SU-DHL-6 (cell line): ENCODE results near the gene ARSK.

ENCODE experiments used
- CTCF ChIP-seq: fragments of 200-600 bp; sonication (generic); IDR thresholded peaks from one replicate; pipeline ENCODE4 v1.5.1; 2017; ENCODE audit warnings: antibody characterized with exemption, mild to moderate bottlenecking, low read length, moderate library complexity; ENCODE audit not compliant: insufficient read depth, poor library complexity, severe bottlenecking
- EZH2phosphoT487 ChIP-seq: fragments of 200-600 bp; sonication (generic), shearing (Covaris generic); conservative IDR thresholded peaks from 2 replicates; pipeline ENCODE4 v1.6.1; 2018; ENCODE audit warnings: mild to moderate bottlenecking, antibody characterized with exemption, low read length, moderate library complexity, mixed read lengths

DNA sequence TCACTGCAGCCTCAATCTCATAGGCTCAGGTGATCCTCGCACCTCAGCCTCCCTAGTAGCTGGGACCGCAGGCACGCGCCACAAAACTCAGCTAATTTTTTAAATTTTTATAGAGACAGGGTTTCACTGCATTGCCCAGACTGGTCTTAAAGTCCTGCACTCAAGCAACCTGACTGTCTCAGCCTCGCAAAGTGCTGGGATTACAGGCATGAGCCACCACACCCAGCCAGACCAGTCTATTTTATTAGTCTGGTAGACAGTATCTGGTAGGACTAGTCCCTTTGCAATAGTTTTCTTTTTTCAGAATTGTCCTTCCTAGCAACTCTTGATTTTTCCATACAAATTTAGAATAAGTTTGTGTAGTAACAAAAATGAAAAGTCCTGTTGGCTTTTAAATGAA, 50.9 kb downstream of the ARSK start:
- TF ChIP-seq CTCF = no peak
- no peak for TF ChIP-seq EZH2phosphoT487
